Endothelial cell (in vitro differentiated cells): ENCODE measurements around the gene ANKRD36. TPM values are rescaled to one million over a fixed set of nuclear protein-coding genes. Genes with fewer than 3 reads are reported as not detected.
"Not testable (repeated sequence)": the region's sequence is repeated elsewhere in the genome, so short reads cannot be mapped to it uniquely, and the experiment has no call there.

Experiments
- DNase-seq: peaks from one replicate; pipeline ENCODE4 v3.0.0; 2021; ENCODE audit warnings: low spot score
- H3K27ac Mint-ChIP-seq: one replicate; pipeline ENCODE4 v1.8.0; 2021; ENCODE audit warnings: mixed read lengths, inconsistent platforms; ENCODE audit not compliant: unreplicated experiment
- H3K27me3 Mint-ChIP-seq: one replicate; pipeline ENCODE4 v1.8.0; 2021; ENCODE audit warnings: mild to moderate bottlenecking, moderate library complexity, mixed read lengths, inconsistent platforms; ENCODE audit not compliant: unreplicated experiment
- H3K36me3 Mint-ChIP-seq: one replicate; pipeline ENCODE4 v1.8.0; 2021; ENCODE audit warnings: mild to moderate bottlenecking, low read depth, mixed read lengths, inconsistent platforms; ENCODE audit not compliant: unreplicated experiment
- H3K4me1 Mint-ChIP-seq: one replicate; pipeline ENCODE4 v1.8.0; 2021; ENCODE audit warnings: mild to moderate bottlenecking, mixed read lengths, inconsistent platforms; ENCODE audit not compliant: unreplicated experiment
- H3K4me3 Mint-ChIP-seq: one replicate; pipeline ENCODE4 v1.8.0; 2021; ENCODE audit warnings: mild to moderate bottlenecking, mixed read lengths, inconsistent platforms; ENCODE audit not compliant: unreplicated experiment
- H3K9me3 Mint-ChIP-seq: one replicate; pipeline ENCODE4 v1.8.0; 2021; ENCODE audit warnings: mixed read lengths, inconsistent platforms; ENCODE audit not compliant: unreplicated experiment
- total RNA-seq: library from RNA; stranded (reverse); fragmentation: NEBNext Ultra II Directional; extraction: Animal tissue kit (Norgen Biotek cat#: 25700); gene quantifications from one replicate; pipeline ENCODE4 v1.2.1, GENCODE V29; 2021; ENCODE audit not compliant: unreplicated experiment
- TF ChIP-seq, protein P1 (sequence below): fragments of 200-600 bp; sonication (generic); IDR thresholded peaks from one replicate; pipeline ENCODE4 v1.5.0; 2021; ENCODE audit warnings: antibody characterized with exemption; ENCODE audit not compliant: unreplicated experiment

ANKRD36 gene
- total RNA-seq, 1 donor from 2014 or later, result 28.2 TPM

DNA sequence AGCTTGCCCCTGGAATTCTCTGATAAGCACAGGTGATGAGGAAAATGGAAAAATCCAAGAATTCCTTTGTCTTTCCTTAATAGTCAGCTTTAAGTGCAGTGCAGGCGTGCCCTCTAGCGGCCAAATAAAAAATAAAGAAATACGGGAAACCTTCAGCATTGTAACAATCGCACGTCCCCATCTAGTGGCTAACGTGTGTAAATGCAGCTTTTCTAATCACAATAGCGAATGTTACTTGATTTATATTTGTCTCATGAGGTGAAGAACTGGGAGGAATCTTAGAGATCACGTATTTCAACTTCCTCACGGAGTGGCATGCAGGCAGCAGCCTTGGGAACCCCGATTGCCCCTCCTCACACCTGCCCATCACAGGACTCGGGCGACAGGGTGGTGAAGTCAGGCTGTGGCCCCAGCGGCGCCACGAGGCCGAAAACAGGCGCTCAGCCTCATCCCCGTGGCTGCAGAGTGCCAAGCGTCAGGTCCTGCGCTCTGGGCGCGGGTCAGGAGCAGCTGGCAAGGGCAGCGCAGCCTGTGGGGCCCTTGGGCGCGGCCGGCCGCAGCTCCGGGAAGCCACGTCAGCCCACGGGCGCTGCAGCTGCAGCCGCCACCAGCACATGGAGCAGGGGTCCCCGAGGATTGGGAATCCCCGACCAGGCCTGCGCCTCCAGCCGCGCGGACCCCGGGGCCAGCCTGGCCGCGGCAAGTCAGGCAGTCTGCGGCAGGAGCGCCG lies 468 bp upstream of the ANKRD36 start:
- H3K27me3 Mint-ChIP-seq, H3K4me1 Mint-ChIP-seq, H3K36me3 Mint-ChIP-seq, H3K9me3 Mint-ChIP-seq: not testable (repeated sequence)
- TF ChIP-seq, protein P1, sequence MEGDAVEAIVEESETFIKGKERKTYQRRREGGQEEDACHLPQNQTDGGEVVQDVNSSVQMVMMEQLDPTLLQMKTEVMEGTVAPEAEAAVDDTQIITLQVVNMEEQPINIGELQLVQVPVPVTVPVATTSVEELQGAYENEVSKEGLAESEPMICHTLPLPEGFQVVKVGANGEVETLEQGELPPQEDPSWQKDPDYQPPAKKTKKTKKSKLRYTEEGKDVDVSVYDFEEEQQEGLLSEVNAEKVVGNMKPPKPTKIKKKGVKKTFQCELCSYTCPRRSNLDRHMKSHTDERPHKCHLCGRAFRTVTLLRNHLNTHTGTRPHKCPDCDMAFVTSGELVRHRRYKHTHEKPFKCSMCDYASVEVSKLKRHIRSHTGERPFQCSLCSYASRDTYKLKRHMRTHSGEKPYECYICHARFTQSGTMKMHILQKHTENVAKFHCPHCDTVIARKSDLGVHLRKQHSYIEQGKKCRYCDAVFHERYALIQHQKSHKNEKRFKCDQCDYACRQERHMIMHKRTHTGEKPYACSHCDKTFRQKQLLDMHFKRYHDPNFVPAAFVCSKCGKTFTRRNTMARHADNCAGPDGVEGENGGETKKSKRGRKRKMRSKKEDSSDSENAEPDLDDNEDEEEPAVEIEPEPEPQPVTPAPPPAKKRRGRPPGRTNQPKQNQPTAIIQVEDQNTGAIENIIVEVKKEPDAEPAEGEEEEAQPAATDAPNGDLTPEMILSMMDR, result peak; percentile 99
- Mint-ChIP-seq H3K27ac (peak overlapping the region; percentile 36), H3K4me3 (peak overlapping the region; percentile 92)
- peak; percentile 74 for DNase-seq

DNA sequence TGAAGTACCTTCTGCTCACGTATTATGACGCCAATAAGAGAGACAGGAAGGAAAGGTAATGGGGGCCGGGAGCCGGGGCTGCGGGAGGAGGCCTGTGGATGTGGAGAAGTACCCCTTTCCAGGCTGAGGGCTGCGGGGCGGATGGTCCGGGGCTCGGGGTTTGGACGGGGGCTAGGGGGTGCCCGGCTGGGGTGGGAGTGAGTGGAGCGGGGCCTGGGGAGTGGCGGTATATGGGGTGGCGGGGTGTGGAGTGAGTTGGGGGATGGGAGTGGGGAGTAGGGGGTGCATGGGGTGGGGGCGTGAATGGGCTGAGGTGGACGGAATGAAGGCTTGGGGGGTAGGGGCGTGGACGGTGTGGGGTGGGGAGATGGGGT lies 916 bp downstream of the ANKRD36 start:
- H3K9me3 Mint-ChIP-seq, H3K27ac Mint-ChIP-seq, H3K4me1 Mint-ChIP-seq, H3K36me3 Mint-ChIP-seq, H3K27me3 Mint-ChIP-seq, DNase-seq: not testable (repeated sequence)
- H3K4me3 Mint-ChIP-seq, result peak overlapping the region; percentile 99

DNA sequence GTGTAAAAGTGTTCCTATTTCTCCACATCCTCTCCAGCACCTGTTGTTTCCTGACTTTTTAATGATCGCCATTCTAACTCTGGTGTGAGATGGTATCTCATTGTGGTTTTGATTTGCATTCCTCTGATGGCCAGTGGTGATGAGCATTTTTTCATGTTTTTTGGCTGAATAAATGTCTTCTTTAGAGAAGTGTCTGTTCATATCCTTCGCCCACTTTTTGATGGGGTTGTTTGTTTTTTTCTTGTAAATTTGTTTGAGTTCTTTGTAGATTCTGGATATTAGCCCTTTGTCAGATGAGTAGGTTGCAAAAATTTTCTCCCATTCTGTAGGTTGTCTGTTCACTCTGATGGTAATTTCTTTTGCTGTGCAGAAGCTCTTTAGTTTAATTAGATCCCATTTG lies 16.1 kb downstream of the ANKRD36 start:
- not testable (repeated sequence) for H3K27me3 Mint-ChIP-seq, H3K4me3 Mint-ChIP-seq, H3K9me3 Mint-ChIP-seq, H3K4me1 Mint-ChIP-seq, H3K27ac Mint-ChIP-seq, DNase-seq
- H3K36me3 Mint-ChIP-seq, result peaks cover 13% of the 10 kb centered on the region

DNA sequence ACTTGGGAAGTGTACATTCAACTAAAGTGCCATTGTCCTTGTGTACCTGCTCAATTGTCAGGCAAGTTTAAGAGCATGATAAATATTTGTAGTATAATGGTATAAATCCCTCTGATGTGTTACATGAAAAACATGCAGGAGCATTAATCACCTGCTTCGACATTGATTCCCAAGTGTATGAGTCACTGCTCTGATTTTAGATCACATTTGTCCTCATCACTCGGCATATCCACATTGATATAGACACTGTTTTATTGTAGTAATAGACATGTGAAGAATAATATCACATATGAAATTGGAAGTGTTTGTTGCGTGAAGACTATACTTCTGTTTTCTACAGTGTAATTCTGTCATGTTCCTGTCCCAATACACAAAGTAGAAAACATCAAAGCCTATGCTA lies 31.1 kb downstream of the ANKRD36 start:
- H3K27me3 Mint-ChIP-seq, H3K27ac Mint-ChIP-seq, H3K4me3 Mint-ChIP-seq, DNase-seq, H3K4me1 Mint-ChIP-seq, H3K9me3 Mint-ChIP-seq, H3K36me3 Mint-ChIP-seq: not testable (repeated sequence)

DNA sequence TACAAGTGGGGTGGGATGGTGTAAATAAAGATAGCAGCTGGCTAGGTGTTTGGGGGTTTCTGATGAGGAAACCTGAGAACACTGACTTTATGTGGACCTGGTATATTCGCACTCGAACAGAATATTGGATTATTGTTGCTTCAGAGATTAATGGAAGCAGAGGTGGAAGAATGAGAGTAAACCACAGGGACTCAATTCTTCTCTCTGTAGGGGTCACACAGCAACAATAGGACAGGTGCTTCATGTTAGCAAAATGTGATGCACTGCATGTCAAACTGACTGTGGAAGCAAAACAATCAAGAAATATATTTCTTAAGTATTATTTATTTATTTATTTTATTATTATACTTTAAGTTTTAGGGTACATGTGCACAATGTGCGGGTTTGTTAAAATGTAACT lies 53.6 kb downstream of the ANKRD36 start:
- H3K36me3 Mint-ChIP-seq, result peaks cover 24% of the 10 kb centered on the region
- H3K27ac Mint-ChIP-seq, H3K9me3 Mint-ChIP-seq, H3K4me1 Mint-ChIP-seq, H3K4me3 Mint-ChIP-seq, H3K27me3 Mint-ChIP-seq, DNase-seq: not testable (repeated sequence)

DNA sequence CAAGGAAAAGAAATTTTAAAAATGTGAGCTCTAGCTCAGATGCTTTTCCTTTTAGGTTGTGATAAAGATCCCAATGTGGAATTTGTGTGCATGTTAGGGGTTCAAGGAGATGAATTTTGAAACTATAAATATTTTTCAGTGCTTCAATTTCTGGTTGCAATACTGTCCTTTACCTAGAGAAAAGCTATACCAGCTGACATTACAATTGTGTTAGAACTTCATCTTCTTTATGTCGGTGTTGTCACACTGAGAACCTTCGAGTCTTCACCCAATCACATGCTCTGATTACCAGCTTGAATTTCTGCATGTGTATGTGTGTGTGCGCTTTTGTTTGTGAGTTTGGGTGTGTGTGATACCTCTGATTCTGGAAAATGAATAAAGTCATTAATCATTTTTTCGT lies 55.0 kb downstream of the ANKRD36 start:
- H3K36me3 Mint-ChIP-seq, result peaks cover 24% of the 10 kb centered on the region
- not testable (repeated sequence) for H3K4me3 Mint-ChIP-seq, H3K9me3 Mint-ChIP-seq, DNase-seq, H3K27ac Mint-ChIP-seq, H3K27me3 Mint-ChIP-seq, H3K4me1 Mint-ChIP-seq

DNA sequence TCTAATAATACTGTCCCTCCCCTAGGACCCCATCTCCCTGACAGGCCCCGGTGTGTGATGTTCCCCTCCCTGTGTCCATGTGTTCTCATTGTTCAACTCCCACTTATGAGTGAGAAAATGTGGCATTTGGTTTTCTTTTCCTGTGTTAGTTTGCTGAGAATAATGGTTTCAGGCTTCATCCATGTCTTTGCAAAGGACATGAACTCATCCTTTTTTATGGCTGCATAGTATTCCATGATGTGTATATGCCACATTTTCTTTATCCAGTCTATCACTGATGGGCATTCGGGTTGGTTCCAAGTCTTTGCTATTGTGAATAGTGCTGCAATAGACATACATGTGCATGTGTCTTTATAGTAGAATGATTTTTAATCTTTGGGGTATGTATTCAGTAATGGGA lies 55.6 kb downstream of the ANKRD36 start:
- not testable (repeated sequence) for DNase-seq, H3K9me3 Mint-ChIP-seq, H3K4me3 Mint-ChIP-seq, H3K27ac Mint-ChIP-seq, H3K27me3 Mint-ChIP-seq, H3K4me1 Mint-ChIP-seq
- H3K36me3 Mint-ChIP-seq, result peaks cover 24% of the 10 kb centered on the region

DNA sequence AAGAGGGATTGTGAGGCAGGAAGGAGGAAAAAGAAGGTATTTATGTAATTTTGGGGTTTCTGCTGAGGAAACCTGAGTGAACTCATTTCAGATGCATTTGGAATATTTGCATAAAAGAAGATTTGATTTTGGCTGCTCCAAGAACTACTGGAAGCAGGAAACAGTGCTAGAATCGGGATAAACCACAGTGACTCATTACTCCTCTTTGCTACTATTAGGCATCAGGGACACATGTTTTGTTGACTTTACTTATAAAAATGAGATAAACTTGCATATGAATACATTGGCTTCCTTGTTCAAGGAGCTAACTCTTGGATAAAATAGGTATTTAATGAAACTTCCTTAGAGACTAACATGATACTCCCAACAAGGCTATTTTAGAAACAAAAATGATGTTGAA lies 67.4 kb downstream of the ANKRD36 start:
- H3K27ac Mint-ChIP-seq, H3K4me3 Mint-ChIP-seq, H3K4me1 Mint-ChIP-seq, DNase-seq, H3K9me3 Mint-ChIP-seq, H3K36me3 Mint-ChIP-seq, H3K27me3 Mint-ChIP-seq: not testable (repeated sequence)

DNA sequence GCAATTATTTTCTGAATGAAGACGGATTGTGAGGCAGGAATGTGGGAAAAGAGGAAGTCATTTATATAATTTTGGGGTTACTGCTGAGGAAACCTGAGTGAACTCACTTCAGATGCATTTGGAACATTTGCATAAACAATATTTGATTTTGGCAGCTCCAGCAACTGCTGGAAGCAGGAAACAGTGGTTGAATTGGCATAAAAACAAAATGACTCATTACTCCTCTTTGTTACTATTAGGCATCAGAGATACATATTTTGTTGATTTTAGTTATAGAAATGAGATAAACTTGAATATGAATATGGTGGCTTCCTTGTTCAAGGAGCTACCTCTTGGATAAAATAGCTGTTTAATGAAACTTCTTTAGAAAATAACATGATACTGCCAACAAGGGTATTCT lies 82.4 kb downstream of the ANKRD36 start:
- not testable (repeated sequence) for H3K4me1 Mint-ChIP-seq, DNase-seq, H3K9me3 Mint-ChIP-seq, H3K27ac Mint-ChIP-seq, H3K4me3 Mint-ChIP-seq, H3K27me3 Mint-ChIP-seq
- peaks cover 14% of the 10 kb centered on the region for H3K36me3 Mint-ChIP-seq

DNA sequence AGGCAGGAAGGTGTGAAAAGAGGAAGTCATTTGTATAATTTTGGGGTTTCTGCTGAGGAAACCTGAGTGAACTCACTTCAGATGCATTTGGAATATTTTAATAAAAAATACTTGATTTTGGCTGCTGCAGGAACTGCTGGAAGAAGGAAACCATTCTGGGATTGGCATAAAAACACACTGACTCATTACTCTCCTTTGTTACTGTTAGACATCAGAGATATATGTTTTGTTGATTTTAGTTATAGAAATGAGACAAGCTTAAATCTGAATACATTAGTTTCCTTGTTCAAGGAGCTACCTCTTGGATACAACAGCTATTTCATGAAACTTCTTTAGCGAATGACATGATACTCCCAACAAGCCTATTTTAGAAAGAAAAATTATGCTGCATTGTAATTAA lies 84.3 kb downstream of the ANKRD36 start:
- H3K4me1 Mint-ChIP-seq, H3K9me3 Mint-ChIP-seq, H3K4me3 Mint-ChIP-seq, H3K27me3 Mint-ChIP-seq, DNase-seq, H3K27ac Mint-ChIP-seq: not testable (repeated sequence)
- peaks cover 14% of the 10 kb centered on the region for H3K36me3 Mint-ChIP-seq

DNA sequence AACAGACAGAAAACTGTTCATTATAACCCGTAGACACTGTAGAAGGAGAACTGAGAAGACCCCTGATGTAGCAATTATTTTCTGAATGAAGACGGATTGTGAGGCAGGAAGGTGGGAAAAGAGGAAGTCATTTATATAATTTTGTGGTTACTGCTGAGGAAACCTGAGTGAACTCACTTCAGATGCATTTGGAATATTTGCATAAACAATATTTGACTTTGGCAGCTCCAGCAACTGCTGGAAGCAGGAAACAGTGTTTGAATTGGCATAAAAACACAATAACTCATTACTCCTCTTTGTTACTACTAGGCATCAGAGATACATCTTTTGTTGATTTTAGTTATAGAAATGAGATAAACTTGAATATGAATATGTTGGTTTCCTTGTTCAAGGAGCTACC lies 87.9 kb downstream of the ANKRD36 start:
- H3K27ac Mint-ChIP-seq, DNase-seq, H3K4me1 Mint-ChIP-seq, H3K9me3 Mint-ChIP-seq, H3K36me3 Mint-ChIP-seq, H3K27me3 Mint-ChIP-seq, H3K4me3 Mint-ChIP-seq: not testable (repeated sequence)
